HK-2 (cell line): ENCODE data around the gene GPN1.
"Not testable (repeated sequence)": the region's sequence is repeated elsewhere in the genome, so short reads cannot be mapped to it uniquely, and the experiment has no call there.

ENCODE experiments used
- DNase-seq: peaks from one replicate; pipeline ENCODE4 v3.0.0-alpha.2; 2018; ENCODE audit not compliant: unreplicated experiment

The GPN1 gene

GRCh38 chr2:27672723-27673486 lies 44.1 kb downstream of the GPN1 start:
- no peak for DNase-seq

- no peak for DNase-seq
These were observed 51.7 kb downstream of the GPN1 start for GRCh38 chr2:27680571-27680970.

- no peak for DNase-seq
These were observed 53.0 kb downstream of the GPN1 start for GRCh38 chr2:27681841-27682240.

- DNase-seq: not testable (repeated sequence)
These were observed 53.5 kb downstream of the GPN1 start for GRCh38 chr2:27682334-27682771.

- peak; percentile 72 for DNase-seq
These were observed 54.7 kb downstream of the GPN1 start for GRCh38 chr2:27683390-27684071.

GRCh38 chr2:27685006-27685405 lies 56.2 kb downstream of the GPN1 start:
- not testable (repeated sequence) for DNase-seq

- DNase-seq: no peak
These were observed 56.7 kb downstream of the GPN1 start for GRCh38 chr2:27685577-27685976.

GRCh38 chr2:27687232-27687631 lies 58.4 kb downstream of the GPN1 start:
- no peak for DNase-seq

GRCh38 chr2:27689424-27689823 lies 60.6 kb downstream of the GPN1 start:
- no peak for DNase-seq

GRCh38 chr2:27690052-27690451 lies 61.2 kb downstream of the GPN1 start:
- no peak for DNase-seq

GRCh38 chr2:27697660-27698059 lies 68.8 kb downstream of the GPN1 start:
- no peak for DNase-seq
